ENCODE data around the gene BBX. TPM values are rescaled to one million over a fixed set of nuclear protein-coding genes. Genes with fewer than 3 reads are reported as not detected.

BBX gene
- total RNA-seq = 27.1 and 50.3 TPM in 2 replicates

DNA sequence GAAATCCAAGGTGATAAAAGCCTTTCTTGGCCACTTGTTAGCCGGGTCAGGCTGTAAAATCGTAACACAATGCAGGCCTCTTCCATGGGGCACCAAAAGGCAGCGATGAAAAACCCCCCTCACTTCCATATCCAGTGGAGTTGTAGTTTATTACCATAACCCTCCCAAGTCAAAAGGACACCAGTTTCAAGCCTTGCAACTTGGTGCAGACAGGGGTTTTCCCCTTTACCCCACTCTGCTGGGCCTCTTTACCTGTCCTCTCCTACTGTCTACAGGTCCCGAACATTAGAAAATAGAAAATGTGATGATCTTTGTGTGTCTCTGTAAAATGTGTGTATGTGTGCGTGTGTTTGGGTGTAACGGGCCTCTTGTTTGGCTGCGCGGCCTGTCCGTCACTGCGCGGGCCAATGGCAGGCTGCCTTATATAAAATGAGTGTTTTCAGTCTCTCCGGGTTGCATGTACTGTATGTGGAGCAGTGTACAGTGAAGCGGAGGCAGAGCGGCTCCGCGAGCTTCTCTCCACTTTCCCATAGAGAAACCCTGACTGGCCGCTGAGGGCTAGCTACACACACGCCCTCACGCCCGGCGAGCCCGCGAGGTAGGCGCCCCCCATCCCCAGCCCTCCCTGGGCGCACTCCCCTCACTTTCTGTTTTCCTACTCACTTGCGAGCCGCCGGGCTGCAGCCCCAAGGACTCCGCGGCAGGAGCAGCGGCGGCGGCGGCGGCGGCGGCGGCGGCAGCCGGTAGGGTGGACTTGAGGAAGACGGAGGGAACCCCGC lies at the start of gene BBX:
Gene BBX, plus strand, starts transcription at position 453 of the 779 bp plus-strand sequence. CDS start 187,499 bp downstream, outside the sequence.

Other genes starting within 250 kb of the BBX start
- not detected in 2 replicates for gene CCDC54, start 145.5 kb upstream of the BBX start, total RNA-seq

Data from myometrial cell (primary cell).